Hepatocyte (in vitro differentiated cells): Measurements from ENCODE around the gene RBM4. TPM values are rescaled to one million over a fixed set of nuclear protein-coding genes. Genes with fewer than 3 reads are reported as not detected.
A peak's percentile ranks its signal among the peaks of the same experiment; 100 is the strongest.

Experiments used
- DNase-seq: peaks from one replicate; pipeline ENCODE4 v3.0.0-alpha.2; 2016; ENCODE audit warnings: low spot score
- H2AFZ ChIP-seq: fragments of 200-600 bp; sonication (generic); 2 replicates; pipeline ENCODE4 v1.6.0; 2016; ENCODE audit warnings: antibody characterized with exemption, mild to moderate bottlenecking
- H3K27ac ChIP-seq: fragments of 200-600 bp; sonication (generic); 2 replicates; pipeline ENCODE4 v1.5.1; 2016; ENCODE audit warnings: mild to moderate bottlenecking
- H3K27me3 ChIP-seq: fragments of 200-600 bp; sonication (generic); 2 replicates; pipeline ENCODE4 v1.6.1; 2016
- H3K36me3 ChIP-seq: fragments of 200-600 bp; sonication (generic); replicated peaks from 2 replicates; pipeline ENCODE4 v1.5.1; 2016; ENCODE audit warnings: low read depth; ENCODE audit not compliant: insufficient read depth
- H3K4me1 ChIP-seq: fragments of 200-600 bp; sonication (generic); 2 replicates; pipeline ENCODE4 v1.5.1; 2016; ENCODE audit warnings: mild to moderate bottlenecking, moderate library complexity; ENCODE audit not compliant: insufficient read depth
- H3K4me2 ChIP-seq: fragments of 200-600 bp; sonication (generic); 2 replicates; pipeline ENCODE4 v1.6.0; 2016
- H3K4me3 ChIP-seq: fragments of 200-600 bp; sonication (generic); 2 replicates; pipeline ENCODE4 v1.5.1; 2016; ENCODE audit warnings: mild to moderate bottlenecking
- H3K79me2 ChIP-seq: fragments of 200-600 bp; sonication (generic); 2 replicates; pipeline ENCODE4 v1.6.0; 2017; ENCODE audit warnings: mild to moderate bottlenecking
- H3K9me2 ChIP-seq: fragments of 200-600 bp; sonication (generic); replicated peaks from 2 replicates; pipeline ENCODE4 v1.6.0; 2017; ENCODE audit warnings: mild to moderate bottlenecking; ENCODE audit not compliant: insufficient read depth
- H3K9me3 ChIP-seq: fragments of 200-600 bp; sonication (generic); 2 replicates; pipeline ENCODE4 v1.5.1; 2016; ENCODE audit warnings: low read depth, mild to moderate bottlenecking
- H4K20me1 ChIP-seq: fragments of 200-600 bp; sonication (generic); 2 replicates; pipeline ENCODE4 v1.6.0; 2016; ENCODE audit warnings: mild to moderate bottlenecking; ENCODE audit not compliant: insufficient read depth, poor library complexity, severe bottlenecking
- CTCF ChIP-seq: fragments of 200-600 bp; sonication (generic); IDR thresholded peaks from 2 replicates; pipeline ENCODE4 v1.5.1; 2016; ENCODE audit warnings: antibody characterized with exemption, mild to moderate bottlenecking; ENCODE audit not compliant: poor library complexity
- EZH2 ChIP-seq: fragments of 200-600 bp; sonication (generic); IDR thresholded peaks from 2 replicates; pipeline ENCODE4 v1.6.1; 2016; ENCODE audit warnings: antibody characterized with exemption, mild to moderate bottlenecking, borderline replicate concordance
- EZH2phosphoT487 ChIP-seq: fragments of 200-600 bp; sonication (generic); IDR thresholded peaks from one replicate; pipeline ENCODE4 v1.6.1; 2018; ENCODE audit warnings: antibody characterized with exemption, mild to moderate bottlenecking, low read depth, moderate library complexity; ENCODE audit not compliant: unreplicated experiment, severe bottlenecking
- WGBS: methylation state at CpG from one replicate; pipeline ENCODE4 v1.1.6; 2016; ENCODE audit warnings: low lambda C conversion rate; ENCODE audit errors: missing lambda C conversion rate; 5-methylcytosine and 5-hydroxymethylcytosine counted together
- polyA plus RNA-seq: library from polyadenylated mRNA; unstranded; fragments of >200 nt; fragmentation: Nextera tagmentation; extraction: Ambion mirVana; gene quantifications from 2 replicates; pipeline ENCODE4 v1.2.1, GENCODE V29; 2016
- total RNA-seq: library from RNA; depleted of rRNA; stranded (reverse); fragments of >200 nt; gene quantifications from 2 replicates; pipeline ENCODE4 v1.2.3, GENCODE V29; 2014

The RBM4 gene
- total and polyA plus RNA-seq, 2 experiments from 2014 or later: 139 to 150 TPM

- peaks cover 24% of the 10 kb centered on the region for H3K4me1 ChIP-seq
- no peak for DNase-seq
- peaks cover 34% of the 10 kb centered on the region for H4K20me1 ChIP-seq
- peaks cover 52% of the 10 kb centered on the region for H3K79me2 ChIP-seq
- H3K4me3 ChIP-seq: peak overlapping the region; percentile 69
- H3K27me3 ChIP-seq: no peaks in the 10 kb centered on the region
- WGBS: 13% methylated on average over 24 of the region's 27 CpGs
- peak overlapping the region; percentile 96 for H3K27ac ChIP-seq
- no peaks in the 10 kb centered on the region for H3K9me2 ChIP-seq
- TF ChIP-seq EZH2 (no peak), EZH2phosphoT487 (no peak), CTCF (no peak)
- H3K9me3 ChIP-seq: no peaks in the 10 kb centered on the region
- peak overlapping the region; percentile 95 for H3K4me2 ChIP-seq
- peak overlapping the region; percentile 82 for H2AFZ ChIP-seq
- H3K36me3 ChIP-seq: peaks cover 3% of the 10 kb centered on the region
Observed at GRCh38 chr11:66676931-66677598, 38.6 kb downstream of the RBM4 start.

GRCh38 chr11:66677599-66678375, 39.3 kb downstream of the RBM4 start, which contains the start of gene RBM4B:
Gene RBM4B (minus strand): TSS chr11:66677887. CDS start chr11:66677079, 808 bp downstream.
- peak within 1 kb of the TSS; percentile 82 for H2AFZ ChIP-seq
- H3K4me2 ChIP-seq: peak within 1 kb of the TSS; percentile 95
- WGBS: 2% methylated on average over 54 of the region's 61 CpGs
- peak; percentile 97 for DNase-seq
- H3K36me3 ChIP-seq: peaks cover 3% of the 10 kb centered on the region
- no peaks in the 10 kb centered on the region for H3K27me3 ChIP-seq
- H3K4me3 ChIP-seq: peak within 1 kb of the TSS; percentile 69
- no peaks in the 10 kb centered on the region for H3K9me2 ChIP-seq
- peaks cover 28% of the 10 kb centered on the region for H4K20me1 ChIP-seq
- peak within 1 kb of the TSS; percentile 96 for H3K27ac ChIP-seq
- no peak for TF ChIP-seq CTCF
- TF ChIP-seq EZH2: no peak
- TF ChIP-seq EZH2phosphoT487: no peak
- peaks cover 45% of the 10 kb centered on the region for H3K79me2 ChIP-seq
- H3K4me1 ChIP-seq: peaks cover 24% of the 10 kb centered on the region
- H3K9me3 ChIP-seq: no peaks in the 10 kb centered on the region

GRCh38 chr11:66680966-66681645, 42.6 kb downstream of the RBM4 start:
- Histone ChIP-seq H3K36me3 (no peaks in the 10 kb centered on the region), H3K79me2 (peaks cover 12% of the 10 kb centered on the region), H3K4me1 (peaks cover 10% of the 10 kb centered on the region), H3K4me2 (no peak overlapping the region), H3K27ac (no peak overlapping the region), H4K20me1 (peaks cover under 1% of the 10 kb centered on the region), H3K27me3 (no peaks in the 10 kb centered on the region), H3K4me3 (no peak overlapping the region), H3K9me2 (no peaks in the 10 kb centered on the region), H2AFZ (no peak overlapping the region), H3K9me3 (no peaks in the 10 kb centered on the region)
- no peak for DNase-seq
- TF ChIP-seq CTCF (no peak), EZH2 (no peak), EZH2phosphoT487 (no peak)
- WGBS: 94% methylated on average over 7 of the region's 7 CpGs
